ENCODE measurements around the gene STT3B. TPM values are rescaled to one million over a fixed set of nuclear protein-coding genes. Genes with fewer than 3 reads are reported as not detected.

STT3B gene
- total RNA-seq, 2 donors from 2014 or later = 78.0 to 87.5 TPM

DNA sequence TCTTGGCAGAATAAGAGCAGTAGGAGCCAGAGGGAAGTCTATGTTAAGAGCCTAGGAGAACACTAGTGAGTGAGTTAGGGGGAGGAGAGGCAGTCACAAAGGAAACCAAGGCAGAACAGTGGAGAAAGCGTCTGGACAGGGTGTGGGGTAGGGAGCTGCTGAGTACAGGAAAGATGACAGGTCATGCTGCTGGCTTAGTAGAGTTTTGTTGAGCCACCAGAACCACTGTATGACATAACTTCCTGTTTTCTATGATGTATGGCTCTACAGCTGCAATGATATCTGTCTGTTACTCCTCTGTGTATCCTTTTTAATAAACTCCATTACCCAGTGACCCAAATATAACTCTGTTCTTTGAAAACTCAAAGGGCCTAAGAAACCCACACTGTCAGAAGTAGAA is 10.6 kb upstream of the STT3B start:
- no peaks in the 10 kb centered on the region for H3K9me3 ChIP-seq
- no peak for DNase-seq (ENCODE audit: low spot score)
- no peaks in the 10 kb centered on the region for H3K27me3 ChIP-seq
- TF ChIP-seq, protein P1, sequence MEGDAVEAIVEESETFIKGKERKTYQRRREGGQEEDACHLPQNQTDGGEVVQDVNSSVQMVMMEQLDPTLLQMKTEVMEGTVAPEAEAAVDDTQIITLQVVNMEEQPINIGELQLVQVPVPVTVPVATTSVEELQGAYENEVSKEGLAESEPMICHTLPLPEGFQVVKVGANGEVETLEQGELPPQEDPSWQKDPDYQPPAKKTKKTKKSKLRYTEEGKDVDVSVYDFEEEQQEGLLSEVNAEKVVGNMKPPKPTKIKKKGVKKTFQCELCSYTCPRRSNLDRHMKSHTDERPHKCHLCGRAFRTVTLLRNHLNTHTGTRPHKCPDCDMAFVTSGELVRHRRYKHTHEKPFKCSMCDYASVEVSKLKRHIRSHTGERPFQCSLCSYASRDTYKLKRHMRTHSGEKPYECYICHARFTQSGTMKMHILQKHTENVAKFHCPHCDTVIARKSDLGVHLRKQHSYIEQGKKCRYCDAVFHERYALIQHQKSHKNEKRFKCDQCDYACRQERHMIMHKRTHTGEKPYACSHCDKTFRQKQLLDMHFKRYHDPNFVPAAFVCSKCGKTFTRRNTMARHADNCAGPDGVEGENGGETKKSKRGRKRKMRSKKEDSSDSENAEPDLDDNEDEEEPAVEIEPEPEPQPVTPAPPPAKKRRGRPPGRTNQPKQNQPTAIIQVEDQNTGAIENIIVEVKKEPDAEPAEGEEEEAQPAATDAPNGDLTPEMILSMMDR (IDR thresholded peaks at IDR 0.05) = no peak
- H3K36me3 ChIP-seq = no peaks in the 10 kb centered on the region
- no peaks in the 10 kb centered on the region for H3K4me1 ChIP-seq
- H3K27ac ChIP-seq = no peak overlapping the region
- H3K4me3 ChIP-seq = no peak overlapping the region

- H3K4me1 ChIP-seq = no peaks in the 10 kb centered on the region
- no peaks in the 10 kb centered on the region for H3K36me3 ChIP-seq
- H3K27me3 ChIP-seq = no peaks in the 10 kb centered on the region
- TF ChIP-seq, protein P1 (IDR thresholded peaks at IDR 0.05) = no peak
- no peaks in the 10 kb centered on the region for H3K9me3 ChIP-seq
- H3K4me3 ChIP-seq = no peak overlapping the region
- H3K27ac ChIP-seq = no peak overlapping the region
- no peak for DNase-seq (ENCODE audit: low spot score)
Measured at GRCh38 chr3:31523543-31523942, 9.2 kb upstream of the STT3B start.

GRCh38 chr3:31525532-31525931 is 7.2 kb upstream of the STT3B start:
- Histone ChIP-seq H3K9me3 (no peaks in the 10 kb centered on the region), H3K4me3 (no peak overlapping the region), H3K36me3 (no peaks in the 10 kb centered on the region), H3K27ac (no peak overlapping the region), H3K27me3 (no peaks in the 10 kb centered on the region), H3K4me1 (no peaks in the 10 kb centered on the region)
- DNase-seq (ENCODE audit: low spot score) = no peak
- TF ChIP-seq, protein P1 (IDR thresholded peaks at IDR 0.05) = no peak

DNA sequence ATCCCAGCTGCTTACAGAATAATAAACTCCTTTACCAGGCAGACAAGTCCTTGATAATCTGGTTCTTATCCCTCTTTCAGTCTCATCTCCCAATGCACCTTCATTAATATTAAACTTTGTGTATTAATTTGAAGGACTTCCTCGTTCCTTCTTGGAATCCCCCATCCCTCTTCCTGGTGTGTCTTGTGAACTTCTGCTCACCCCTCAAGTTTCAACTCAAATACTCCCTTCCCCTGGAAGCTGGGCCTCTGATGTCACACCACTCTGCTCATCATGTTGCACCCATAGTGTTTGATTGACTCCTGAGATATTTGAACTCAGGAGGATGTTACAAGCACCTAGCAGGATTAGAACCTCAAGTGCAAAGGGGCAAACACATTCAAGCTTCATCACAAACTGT is 3.3 kb upstream of the STT3B start:
- H3K4me3 ChIP-seq = no peak overlapping the region
- H3K27me3 ChIP-seq = no peaks in the 10 kb centered on the region
- DNase-seq (ENCODE audit: low spot score) = no peak
- no peaks in the 10 kb centered on the region for H3K36me3 ChIP-seq
- no peaks in the 10 kb centered on the region for H3K9me3 ChIP-seq
- no peak overlapping the region for H3K27ac ChIP-seq
- TF ChIP-seq, protein P1 (IDR thresholded peaks at IDR 0.05) = no peak
- H3K4me1 ChIP-seq = peaks cover 0 to 4% of the 10 kb centered on the region in 2 donors

GRCh38 chr3:31530039-31530959 is 2.4 kb upstream of the STT3B start:
- no peaks in the 10 kb centered on the region for H3K36me3 ChIP-seq
- TF ChIP-seq, protein P1 (IDR thresholded peaks at IDR 0.05) = no peak
- H3K4me1 ChIP-seq = peaks cover 0 to 12% of the 10 kb centered on the region in 2 donors
- no peak overlapping the region for H3K27ac ChIP-seq
- H3K4me3 ChIP-seq = no peak overlapping the region
- no peaks in the 10 kb centered on the region for H3K27me3 ChIP-seq
- H3K9me3 ChIP-seq = no peaks in the 10 kb centered on the region
- no peak for DNase-seq (ENCODE audit: low spot score)

All from right atrium auricular region (tissue), 2 donors.